Measurements from ENCODE around the gene DNAJB14.
A peak's percentile ranks its signal among the peaks of the same experiment; 100 is the strongest.
"Not testable (repeated sequence)": the region's sequence is repeated elsewhere in the genome, so short reads cannot be mapped to it uniquely, and the experiment has no call there.

The DNAJB14 gene

DNA sequence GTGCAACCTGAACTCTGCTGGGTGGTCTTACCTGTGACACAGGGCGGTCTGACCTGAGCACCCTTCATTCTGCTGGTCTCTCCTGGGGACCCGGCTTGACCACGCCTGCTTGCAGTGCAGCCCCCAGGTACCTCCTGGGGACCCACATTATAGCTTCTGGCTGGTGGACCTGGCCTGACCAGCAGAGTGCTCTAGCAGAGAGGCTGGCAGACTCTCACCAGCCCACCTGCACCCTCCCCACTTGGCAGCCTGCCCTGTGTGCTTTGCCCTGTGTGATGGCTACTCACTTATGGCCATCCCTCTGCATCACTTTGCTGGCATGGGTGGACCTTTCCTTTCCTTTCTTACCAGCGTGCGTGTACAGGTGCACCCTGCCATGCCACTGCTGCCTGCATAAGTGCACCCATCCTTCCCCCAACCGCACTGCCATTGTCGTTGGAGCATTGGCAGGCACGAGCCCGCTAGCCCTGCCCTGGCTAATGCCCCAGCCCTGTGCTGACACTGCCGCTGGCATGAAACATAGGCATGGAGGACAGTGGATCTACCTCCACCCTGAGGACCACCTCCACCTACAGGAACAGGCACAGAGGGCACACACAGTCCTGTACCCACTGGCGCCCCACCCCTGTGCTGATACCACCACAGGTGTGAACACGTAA, 25.2 kb upstream of the DNAJB14 start:
- H3K4me3 ChIP-seq (ENCODE audit: low read length): no peak overlapping the region
- no peak for DNase-seq (ENCODE audit: low read depth)
- TF ChIP-seq, protein P1, sequence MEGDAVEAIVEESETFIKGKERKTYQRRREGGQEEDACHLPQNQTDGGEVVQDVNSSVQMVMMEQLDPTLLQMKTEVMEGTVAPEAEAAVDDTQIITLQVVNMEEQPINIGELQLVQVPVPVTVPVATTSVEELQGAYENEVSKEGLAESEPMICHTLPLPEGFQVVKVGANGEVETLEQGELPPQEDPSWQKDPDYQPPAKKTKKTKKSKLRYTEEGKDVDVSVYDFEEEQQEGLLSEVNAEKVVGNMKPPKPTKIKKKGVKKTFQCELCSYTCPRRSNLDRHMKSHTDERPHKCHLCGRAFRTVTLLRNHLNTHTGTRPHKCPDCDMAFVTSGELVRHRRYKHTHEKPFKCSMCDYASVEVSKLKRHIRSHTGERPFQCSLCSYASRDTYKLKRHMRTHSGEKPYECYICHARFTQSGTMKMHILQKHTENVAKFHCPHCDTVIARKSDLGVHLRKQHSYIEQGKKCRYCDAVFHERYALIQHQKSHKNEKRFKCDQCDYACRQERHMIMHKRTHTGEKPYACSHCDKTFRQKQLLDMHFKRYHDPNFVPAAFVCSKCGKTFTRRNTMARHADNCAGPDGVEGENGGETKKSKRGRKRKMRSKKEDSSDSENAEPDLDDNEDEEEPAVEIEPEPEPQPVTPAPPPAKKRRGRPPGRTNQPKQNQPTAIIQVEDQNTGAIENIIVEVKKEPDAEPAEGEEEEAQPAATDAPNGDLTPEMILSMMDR (conservative IDR thresholded peaks at IDR 0.05; ENCODE audit: low read depth, low read length): no peak

GRCh38 chr4:99968330-99968729, 21.9 kb upstream of the DNAJB14 start:
- DNase-seq (ENCODE audit: low read depth): no peak
- TF ChIP-seq, protein P1 (conservative IDR thresholded peaks at IDR 0.05; ENCODE audit: low read depth, low read length): no peak
- H3K4me3 ChIP-seq (ENCODE audit: low read length): no peak overlapping the region

DNA sequence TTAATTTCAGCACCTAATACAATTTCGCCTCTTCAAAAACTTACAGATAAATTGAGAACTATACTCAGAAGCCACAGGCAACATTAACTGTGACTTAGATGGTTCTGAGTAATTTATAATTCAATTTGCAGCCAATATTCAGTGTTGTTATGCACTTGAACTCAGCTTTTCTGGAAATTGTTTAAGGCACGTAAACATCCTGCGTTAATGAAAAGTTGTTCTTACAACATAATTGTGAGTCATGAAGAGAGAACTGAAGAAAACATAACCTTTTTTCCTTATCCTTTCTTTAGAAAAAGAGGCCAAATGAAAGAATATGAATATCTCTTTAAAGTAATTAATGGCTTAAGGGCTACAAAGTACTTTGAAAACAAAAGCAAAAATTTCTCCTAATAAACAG, 20.3 kb upstream of the DNAJB14 start:
- no peak for DNase-seq (ENCODE audit: low read depth)
- TF ChIP-seq, protein P1 (conservative IDR thresholded peaks at IDR 0.05; ENCODE audit: low read depth, low read length): no peak
- H3K4me3 ChIP-seq (ENCODE audit: low read length): no peak overlapping the region

DNA sequence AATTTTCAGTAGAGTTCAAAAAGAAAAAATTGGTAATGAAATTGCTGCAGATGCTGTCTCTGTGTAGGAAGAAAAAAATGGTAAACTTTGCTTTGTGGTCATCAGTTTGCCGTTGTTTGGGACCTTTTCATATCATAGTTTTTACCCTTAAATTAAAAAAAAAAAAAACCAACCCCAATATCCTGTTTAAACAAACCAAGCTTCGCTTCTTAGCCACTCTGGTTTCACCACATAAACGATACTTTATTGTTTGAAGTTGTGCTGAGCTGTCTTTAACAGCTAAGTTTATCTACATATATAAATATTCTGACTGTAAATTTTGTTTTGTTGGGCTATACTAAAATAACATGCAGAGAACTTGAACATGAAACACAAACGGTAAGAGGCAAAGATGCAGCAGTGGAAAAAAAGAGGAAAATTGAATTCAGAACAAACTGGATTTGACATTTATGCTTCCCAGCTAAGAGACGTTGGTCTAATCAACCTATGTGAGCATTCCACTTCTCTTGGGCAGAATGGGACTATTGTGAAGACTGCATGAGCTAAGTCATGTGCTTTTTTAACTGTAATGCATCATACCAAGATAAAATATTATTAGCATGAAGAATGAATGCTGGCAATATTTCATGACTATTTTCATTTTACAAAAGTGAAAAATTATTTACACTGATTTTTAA, 19.4 kb upstream of the DNAJB14 start:
- peak; percentile 48 for DNase-seq (ENCODE audit: low read depth)

DNA sequence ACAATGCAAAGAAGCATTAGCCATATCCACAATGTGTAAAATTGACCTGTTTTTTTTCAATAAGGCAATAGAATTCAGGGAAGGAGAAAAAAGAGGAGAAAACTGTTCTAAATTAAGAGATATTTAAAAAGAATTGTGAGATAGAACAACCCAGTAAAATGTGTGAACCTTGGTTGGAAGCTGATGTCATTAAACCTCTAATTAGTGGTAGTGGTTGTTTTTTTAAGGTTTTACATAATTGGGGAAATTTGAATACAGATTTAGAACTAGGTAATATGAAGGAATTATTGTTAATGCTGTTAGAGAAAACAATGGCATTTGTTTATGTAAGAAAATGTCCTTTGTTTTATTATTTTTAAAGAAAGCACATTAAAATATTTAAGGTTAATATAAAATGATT, 18.8 kb upstream of the DNAJB14 start:
- no peak overlapping the region for H3K4me3 ChIP-seq (ENCODE audit: low read length)
- DNase-seq (ENCODE audit: low read depth): no peak
- TF ChIP-seq, protein P1 (conservative IDR thresholded peaks at IDR 0.05; ENCODE audit: low read depth, low read length): no peak

More for the DNA sequence above, 19.4 kb upstream of the DNAJB14 start:
- H3K4me3 ChIP-seq (ENCODE audit: low read length): no peak overlapping the region
- TF ChIP-seq, protein P1 (conservative IDR thresholded peaks at IDR 0.05; ENCODE audit: low read depth, low read length): no peak

DNA sequence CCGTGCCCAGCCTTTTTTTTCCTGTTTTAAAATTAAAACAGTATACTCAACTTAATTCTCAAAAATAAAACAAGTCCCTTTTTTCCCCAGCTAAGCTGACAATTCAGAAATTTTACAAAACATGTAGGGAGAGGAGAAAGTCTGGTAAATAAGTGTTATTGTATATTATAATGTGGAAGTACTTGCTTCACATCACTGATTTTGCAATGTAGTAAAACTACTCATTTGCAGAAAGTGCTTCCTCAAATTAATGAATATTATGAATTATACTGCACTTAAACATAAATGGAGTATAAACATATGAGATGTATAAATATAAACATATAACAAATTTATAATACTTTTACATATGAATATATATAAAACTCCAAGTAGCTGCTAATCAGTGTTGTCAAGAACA, 15.3 kb upstream of the DNAJB14 start:
- DNase-seq (ENCODE audit: low read depth): no peak
- TF ChIP-seq, protein P1 (conservative IDR thresholded peaks at IDR 0.05; ENCODE audit: low read depth, low read length): no peak

DNA sequence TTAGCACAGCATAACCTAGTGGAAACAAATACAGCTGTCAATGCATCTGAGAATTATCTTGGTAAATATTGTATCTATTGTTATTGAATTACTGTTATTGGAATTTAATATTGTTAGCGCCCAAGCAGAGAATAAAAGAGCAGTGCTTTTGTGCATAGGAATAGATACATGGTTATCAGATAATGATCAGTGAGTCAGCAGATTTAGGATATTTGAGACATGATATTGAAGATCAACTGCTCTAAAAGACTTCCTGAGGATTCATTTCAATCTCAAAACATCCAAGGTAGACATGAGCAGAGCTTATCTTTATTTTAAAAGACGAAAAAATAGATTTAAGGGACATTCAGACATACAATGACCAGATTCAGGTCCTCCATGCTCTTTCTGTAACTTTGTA, 14.2 kb upstream of the DNAJB14 start:
- no peak overlapping the region for H3K4me3 ChIP-seq (ENCODE audit: low read length)
- TF ChIP-seq, protein P1 (conservative IDR thresholded peaks at IDR 0.05; ENCODE audit: low read depth, low read length): no peak
- no peak for DNase-seq (ENCODE audit: low read depth)

More for the DNA sequence above, 15.3 kb upstream of the DNAJB14 start:
- no peak overlapping the region for H3K4me3 ChIP-seq (ENCODE audit: low read length)

DNA sequence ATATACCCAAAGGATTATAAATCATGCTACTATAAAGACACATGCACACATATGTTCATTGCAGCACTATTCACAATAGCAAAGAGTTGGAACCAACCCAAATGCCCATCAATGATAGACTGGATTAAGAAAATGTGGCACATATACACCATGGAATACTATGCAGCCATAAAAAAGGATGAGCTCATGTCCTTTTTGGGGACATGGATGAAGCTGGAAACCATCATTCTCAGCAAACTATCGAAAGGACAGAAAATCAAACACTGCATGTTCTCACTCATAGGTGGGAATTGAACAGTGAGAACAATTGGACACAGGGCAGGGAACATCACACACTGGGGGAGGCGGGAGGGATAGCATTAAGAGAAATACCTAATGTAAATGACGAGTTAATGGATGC, 11.8 kb upstream of the DNAJB14 start:
- not testable (repeated sequence) for H3K4me3 ChIP-seq (ENCODE audit: low read length); DNase-seq (ENCODE audit: low read depth)

Measured in retinal pigment epithelial cell (primary cell).